Endodermal cell (in vitro differentiated cells): ENCODE measurements around the gene CDH15. TPM values are rescaled to one million over a fixed set of nuclear protein-coding genes. Genes with fewer than 3 reads are reported as not detected.
"Not testable (repeated sequence)": the region's sequence is repeated elsewhere in the genome, so short reads cannot be mapped to it uniquely, and the experiment has no call there.

Experiments
- DNase-seq: peaks from one replicate; pipeline ENCODE4 v3.0.0-alpha.2; 2017
- H3K27ac ChIP-seq: 2 replicates; pipeline ENCODE4 v1.5.1; 2013; ENCODE audit warnings: mild to moderate bottlenecking, low read depth, low read length, moderate library complexity
- H3K27me3 ChIP-seq: 2 replicates; pipeline ENCODE4 v1.6.1; 2013; ENCODE audit warnings: mild to moderate bottlenecking, low read length, moderate library complexity; ENCODE audit not compliant: insufficient read depth, control insufficient read depth, poor library complexity, severe bottlenecking
- H3K36me3 ChIP-seq: 2 replicates; pipeline ENCODE4 v1.7.0; 2013; ENCODE audit warnings: mild to moderate bottlenecking, low read length, moderate library complexity; ENCODE audit not compliant: control insufficient read depth, insufficient read depth
- H3K4me1 ChIP-seq: one replicate; pipeline ENCODE4 v1.7.0; 2013; ENCODE audit warnings: low read length; ENCODE audit not compliant: control insufficient read depth, insufficient read depth
- H3K4me3 ChIP-seq: 2 replicates; pipeline ENCODE4 v1.5.1; 2013; ENCODE audit warnings: mild to moderate bottlenecking, low read length, moderate library complexity
- H3K9ac ChIP-seq: 2 replicates; pipeline ENCODE4 v1.6.1; 2013; ENCODE audit warnings: mild to moderate bottlenecking, low read length, moderate library complexity; ENCODE audit not compliant: poor library complexity, severe bottlenecking; ENCODE audit errors: extremely low read depth
- H3K9me3 ChIP-seq: 2 replicates; pipeline ENCODE4 v1.6.1; 2013; ENCODE audit warnings: mild to moderate bottlenecking, low read length, moderate library complexity; ENCODE audit not compliant: control insufficient read depth
- H3K27ac Mint-ChIP-seq: 2 replicates; pipeline ENCODE4 v1.8.0; 2020; ENCODE audit warnings: mixed read lengths
- H3K27me3 Mint-ChIP-seq: 2 replicates; pipeline ENCODE4 v1.8.0; 2021; ENCODE audit warnings: mild to moderate bottlenecking, mixed read lengths; ENCODE audit not compliant: insufficient read depth
- H3K36me3 Mint-ChIP-seq: 2 replicates; pipeline ENCODE4 v1.8.0; 2020; ENCODE audit warnings: low read depth, mixed read lengths
- H3K4me1 Mint-ChIP-seq: 2 replicates; pipeline ENCODE4 v1.8.0; 2020; ENCODE audit warnings: mixed read lengths
- H3K4me3 Mint-ChIP-seq: 2 replicates; pipeline ENCODE4 v1.8.0; 2020; ENCODE audit warnings: mild to moderate bottlenecking, moderate library complexity, mixed read lengths
- H3K9me3 Mint-ChIP-seq: 2 replicates; pipeline ENCODE4 v1.8.0; 2020; ENCODE audit warnings: mild to moderate bottlenecking, mixed read lengths
- CTCF ChIP-seq: fragments of 200-600 bp; sonication (generic); conservative IDR thresholded peaks from 2 replicates; pipeline ENCODE4 v1.5.0; 2021; ENCODE audit warnings: antibody characterized with exemption, mild to moderate bottlenecking
- WGBS, 2 experiments: methylation state at CpG; one replicate each; pipeline versions ENCODE4 v1.1.5 to v1.1.7; 2013; ENCODE audit warnings: missing lambda C conversion rate in 2 of 2, mixed read lengths in 1 of 2; ENCODE audit not compliant: insufficient coverage in 1 of 2, insufficient read length in 1 of 2; 5-methylcytosine and 5-hydroxymethylcytosine counted together
- total RNA-seq, 2 donors: library from RNA; stranded (reverse); fragmentation: NEBNext Ultra II Directional in 1 of 2; extraction: Animal tissue kit (Norgen Biotek cat#: 25700) in 1 of 2; gene quantifications; 2 replicates in 1 of 2; 3 replicates in 1 of 2; pipeline ENCODE4 v1.2.1, GENCODE V29; 2021

The CDH15 gene
- total RNA-seq, 2 donors from 2014 or later, result 0.11 to 0.15 TPM

- H3K9me3 Mint-ChIP-seq, DNase-seq, H3K9ac ChIP-seq, H3K27ac ChIP-seq, H3K36me3 Mint-ChIP-seq, H3K4me3 Mint-ChIP-seq, H3K4me1 ChIP-seq, H3K4me3 ChIP-seq, H3K27ac Mint-ChIP-seq, H3K9me3 ChIP-seq, H3K36me3 ChIP-seq, H3K4me1 Mint-ChIP-seq: not testable (repeated sequence)
- H3K27me3 ChIP-seq, result peaks cover 30% of the 10 kb centered on the region
- WGBS, 2 experiments, result 92 to 94% methylated on average over 17 to 20 of the region's 20 CpGs
- peaks cover 21% of the 10 kb centered on the region for H3K27me3 Mint-ChIP-seq
Observed at GRCh38 chr16:89186593-89187031, 15.1 kb downstream of the CDH15 start.

DNA sequence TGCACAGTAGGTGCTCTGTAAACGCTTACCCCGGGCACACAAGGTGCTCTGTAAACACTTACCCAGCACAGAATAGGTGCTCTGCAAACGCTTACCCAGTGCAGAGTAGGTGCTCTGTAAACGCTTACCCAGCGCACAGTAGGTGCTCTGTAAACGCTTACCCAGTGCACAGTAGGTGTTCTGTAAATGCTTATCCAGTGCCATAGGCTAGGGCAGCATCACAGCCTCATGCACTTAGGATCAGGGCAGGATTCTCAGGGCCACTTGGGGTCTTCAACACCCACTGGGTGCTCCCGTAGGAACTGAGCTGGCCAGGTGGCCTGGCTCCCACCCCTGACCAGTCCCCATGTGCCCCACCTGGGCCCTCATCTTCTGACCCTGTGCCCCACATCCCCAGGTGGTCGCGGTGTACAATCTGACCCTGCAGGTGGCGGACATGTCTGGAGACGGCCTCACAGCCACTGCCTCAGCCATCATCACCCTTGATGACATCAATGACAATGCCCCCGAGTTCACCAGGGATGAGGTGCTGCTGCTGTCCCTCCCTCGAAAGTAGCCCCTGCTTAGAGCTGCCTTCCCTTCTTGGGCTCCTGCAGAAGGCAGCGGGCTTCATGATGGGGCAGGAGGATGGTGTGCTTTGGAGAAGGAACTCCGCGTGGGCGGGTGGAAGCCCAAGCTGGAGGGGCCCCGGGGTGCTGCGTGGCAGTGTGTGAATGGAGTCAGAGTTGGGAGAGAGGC, 15.7 kb downstream of the CDH15 start:
- no peak overlapping the region for H3K27ac Mint-ChIP-seq
- peaks cover 21% of the 10 kb centered on the region for H3K27me3 Mint-ChIP-seq
- peak; percentile 63 for DNase-seq
- no peaks in the 10 kb centered on the region for H3K36me3 Mint-ChIP-seq
- H3K4me1 ChIP-seq, result no peaks in the 10 kb centered on the region
- H3K4me1 Mint-ChIP-seq, result no peaks in the 10 kb centered on the region
- H3K27ac ChIP-seq, result no peak overlapping the region
- peaks cover 34% of the 10 kb centered on the region for H3K27me3 ChIP-seq
- no peaks in the 10 kb centered on the region for H3K36me3 ChIP-seq
- H3K9ac ChIP-seq, result no peak overlapping the region
- 79 to 81% methylated on average over 14 to 19 of the region's 19 CpGs for WGBS, 2 experiments
- no peak overlapping the region for H3K4me3 ChIP-seq
- TF ChIP-seq CTCF, result no peak
- H3K4me3 Mint-ChIP-seq, result no peak overlapping the region
- no peaks in the 10 kb centered on the region for H3K9me3 Mint-ChIP-seq
- H3K9me3 ChIP-seq, result no peaks in the 10 kb centered on the region

DNA sequence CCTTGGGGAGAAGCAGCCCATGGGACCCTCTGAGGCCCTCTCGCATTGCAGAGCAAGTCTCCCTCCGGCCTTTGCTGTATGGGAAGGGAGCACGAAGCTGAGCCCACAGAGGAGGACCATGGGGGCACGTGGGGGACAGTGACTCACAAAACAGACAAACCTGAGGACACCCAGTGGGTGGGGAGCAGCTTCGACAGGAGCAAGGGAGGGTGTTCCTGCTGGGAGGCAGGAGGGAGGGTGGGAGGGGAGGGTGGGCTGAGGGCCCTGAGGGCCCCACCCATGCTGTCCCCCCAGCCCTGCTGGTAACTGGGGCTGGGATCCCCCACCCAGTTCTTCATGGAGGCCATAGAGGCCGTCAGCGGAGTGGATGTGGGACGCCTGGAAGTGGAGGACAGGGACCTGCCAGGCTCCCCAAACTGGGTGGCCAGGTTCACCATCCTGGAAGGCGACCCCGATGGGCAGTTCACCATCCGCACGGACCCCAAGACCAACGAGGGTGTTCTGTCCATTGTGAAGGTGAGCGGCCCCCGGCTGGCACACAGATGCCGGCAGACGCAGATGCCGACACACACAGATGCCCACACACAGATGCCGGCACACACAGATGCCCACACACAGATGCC, 16.3 kb downstream of the CDH15 start:
- Mint-ChIP-seq H3K9me3 (no peaks in the 10 kb centered on the region), H3K27ac (no peak overlapping the region), H3K27me3 (peaks cover 20% of the 10 kb centered on the region), H3K4me3 (no peak overlapping the region), H3K4me1 (no peaks in the 10 kb centered on the region), H3K36me3 (no peaks in the 10 kb centered on the region)
- no peaks in the 10 kb centered on the region for H3K4me1 ChIP-seq
- no peak for TF ChIP-seq CTCF
- no peaks in the 10 kb centered on the region for H3K9me3 ChIP-seq
- WGBS, 2 experiments, result 79 to 83% methylated on average over 12 to 19 of the region's 19 CpGs
- H3K27me3 ChIP-seq, result peaks cover 35% of the 10 kb centered on the region
- no peak overlapping the region for H3K9ac ChIP-seq
- no peaks in the 10 kb centered on the region for H3K36me3 ChIP-seq
- no peak overlapping the region for H3K27ac ChIP-seq
- DNase-seq, result no peak
- H3K4me3 ChIP-seq, result no peak overlapping the region

GRCh38 chr16:89188471-89189357, 17.2 kb downstream of the CDH15 start:
- not testable (repeated sequence) for H3K36me3 Mint-ChIP-seq, DNase-seq, H3K9me3 Mint-ChIP-seq, H3K27ac ChIP-seq, H3K4me1 ChIP-seq, H3K36me3 ChIP-seq, H3K4me3 ChIP-seq, H3K9me3 ChIP-seq, H3K4me1 Mint-ChIP-seq, H3K4me3 Mint-ChIP-seq, H3K9ac ChIP-seq, H3K27ac Mint-ChIP-seq
- H3K27me3 Mint-ChIP-seq, result peaks cover 16% of the 10 kb centered on the region
- WGBS, 2 experiments, result 90 to 91% methylated on average over 8 to 25 of the region's 25 CpGs
- peaks cover 35% of the 10 kb centered on the region for H3K27me3 ChIP-seq
